ENCODE data around the gene TMCO4. TPM values are rescaled to one million over a fixed set of nuclear protein-coding genes. Genes with fewer than 3 reads are reported as not detected.

The TMCO4 gene
- total and polyA plus RNA-seq, 11 donors: 6.3 to 14.3 (median 7.6) TPM

- no peaks in the 10 kb centered on the region for H3K27me3 ChIP-seq
- H3K4me1 ChIP-seq: no peaks in the 10 kb centered on the region
- 76 to 81% (median 78%) methylated on average over 4 of the region's 4 CpGs for WGBS, 4 donors
- intact Hi-C loops (cut with DNase I): no loop called here
- H3K27ac ChIP-seq: no peak overlapping the region
- ATAC-seq (no peak), DNase-seq (peak in 1 of 5 donors; percentile 18)
- H3K36me3 ChIP-seq: peaks cover 0 to 8% (median 0%) of the 10 kb centered on the region in 9 donors
- H3K9me3 ChIP-seq: no peaks in the 10 kb centered on the region
- TF ChIP-seq POLR2A (IDR thresholded peaks at IDR 0.05): no peak
- TF ChIP-seq CTCF (IDR thresholded peaks at IDR 0.05): no peak
- H3K4me3 ChIP-seq: no peak overlapping the region
Measured at GRCh38 chr1:19679691-19680090, 120.0 kb downstream of the TMCO4 start.

- DNase-seq (peak in 1 of 5 donors; percentile 40), ATAC-seq (no peak)
- 90 to 93% (median 92%) methylated on average over 19 to 34 of the region's 34 CpGs for WGBS, 4 donors
- Histone ChIP-seq H3K4me1 (no peaks in the 10 kb centered on the region), H3K9me3 (no peaks in the 10 kb centered on the region), H3K27ac (no peak overlapping the region), H3K36me3 (peaks cover 0 to 8% (median 0%) of the 10 kb centered on the region in 9 donors), H3K27me3 (no peaks in the 10 kb centered on the region), H3K4me3 (no peak overlapping the region)
- TF ChIP-seq POLR2A (IDR thresholded peaks at IDR 0.05): no peak
- intact Hi-C loops (cut with DNase I): no loop called here
Measured at GRCh38 chr1:19678931-19679453, 120.7 kb downstream of the TMCO4 start.

GRCh38 chr1:19678493-19678892 lies 121.2 kb downstream of the TMCO4 start:
- Histone ChIP-seq H3K4me3 (no peak overlapping the region), H3K9me3 (no peaks in the 10 kb centered on the region), H3K27me3 (no peaks in the 10 kb centered on the region), H3K4me1 (no peaks in the 10 kb centered on the region), H3K27ac (no peak overlapping the region), H3K36me3 (peaks cover 0 to 8% (median 0%) of the 10 kb centered on the region in 9 donors)
- intact Hi-C loops (cut with DNase I): no loop called here
- 67 to 78% (median 76%) methylated on average over 6 to 11 of the region's 11 CpGs for WGBS, 4 donors
- TF ChIP-seq CTCF (IDR thresholded peaks at IDR 0.05): no peak
- TF ChIP-seq POLR2A (IDR thresholded peaks at IDR 0.05): no peak
- DNase-seq (peak in 1 of 5 donors; percentile 37), ATAC-seq (no peak)

- 21 to 25% (median 25%) methylated on average over 10 to 13 of the region's 13 CpGs for WGBS, 4 donors
Measured at GRCh38 chr1:19676438-19676922, 123.2 kb downstream of the TMCO4 start.

More at GRCh38 chr1:19676438-19676922, 123.2 kb downstream of the TMCO4 start:
- Histone ChIP-seq H3K36me3 (no peaks in the 10 kb centered on the region), H3K4me3 (no peak overlapping the region), H3K27ac (no peak overlapping the region), H3K9me3 (no peaks in the 10 kb centered on the region), H3K4me1 (no peaks in the 10 kb centered on the region), H3K27me3 (peaks cover 0 to 4% (median 0%) of the 10 kb centered on the region in 9 donors)
- intact Hi-C loops (cut with DNase I): no loop called here
- peak; percentile 66 to 93 (median 86) for ATAC-seq
- no peak for TF ChIP-seq POLR2A (IDR thresholded peaks at IDR 0.05)
- no peak for TF ChIP-seq CTCF (IDR thresholded peaks at IDR 0.05)
- peak; percentile 63 to 81 (median 70) for DNase-seq
